Activated T-helper 17 cell treated with anti-CD3 and anti-CD28 coated beads, Interleukin-2, amount 50 U/mL, for 72 hours (primary cell): Measurements from ENCODE around the gene PLCH1. TPM values are rescaled to one million over a fixed set of nuclear protein-coding genes. Genes with fewer than 3 reads are reported as not detected.

Experiments used
- ATAC-seq: fragments of 150-1000 bp; cut with Tn5 transposase; replicated peaks from 2 replicates; pipeline ENCODE4 v1.10.0; 2021; ENCODE audit warnings: mild to moderate bottlenecking, moderate library complexity
- H3K27ac Mint-ChIP-seq: one replicate; pipeline ENCODE4 v1.8.0; 2022; ENCODE audit warnings: mixed read lengths
- H3K27me3 Mint-ChIP-seq: one replicate; pipeline ENCODE4 v1.8.0; 2022; ENCODE audit warnings: mixed read lengths
- H3K36me3 Mint-ChIP-seq: one replicate; pipeline ENCODE4 v1.8.0; 2022; ENCODE audit warnings: low read depth, mild to moderate bottlenecking, mixed read lengths
- H3K4me1 Mint-ChIP-seq: one replicate; pipeline ENCODE4 v1.8.0; 2022; ENCODE audit warnings: mixed read lengths
- H3K4me3 Mint-ChIP-seq: one replicate; pipeline ENCODE4 v1.8.0; 2022; ENCODE audit warnings: mild to moderate bottlenecking, mixed read lengths
- H3K9me3 Mint-ChIP-seq: one replicate; pipeline ENCODE4 v1.8.0; 2022; ENCODE audit warnings: mixed read lengths
- total RNA-seq, 2 donors: library from RNA; stranded (reverse); gene quantifications; one replicate each; pipeline ENCODE4 v1.2.3, GENCODE V29; 2022

Gene PLCH1
- total RNA-seq, 2 donors from 2014 or later, result 0.24 TPM; not detected in 1

GRCh38 chr3:155329513-155330048, 415.3 kb downstream of the PLCH1 start:
- H3K27me3 Mint-ChIP-seq, result peaks cover 3% of the 10 kb centered on the region
- no peaks in the 10 kb centered on the region for H3K4me1 Mint-ChIP-seq
- H3K36me3 Mint-ChIP-seq, result no peaks in the 10 kb centered on the region
- H3K27ac Mint-ChIP-seq, result no peak overlapping the region
- no peak for ATAC-seq
- no peak overlapping the region for H3K4me3 Mint-ChIP-seq
- no peaks in the 10 kb centered on the region for H3K9me3 Mint-ChIP-seq

GRCh38 chr3:155327871-155328270, 417.0 kb downstream of the PLCH1 start:
- peaks cover 3% of the 10 kb centered on the region for H3K27me3 Mint-ChIP-seq
- no peak overlapping the region for H3K27ac Mint-ChIP-seq
- H3K4me3 Mint-ChIP-seq, result no peak overlapping the region
- H3K36me3 Mint-ChIP-seq, result no peaks in the 10 kb centered on the region
- no peaks in the 10 kb centered on the region for H3K9me3 Mint-ChIP-seq
- ATAC-seq, result no peak
- no peaks in the 10 kb centered on the region for H3K4me1 Mint-ChIP-seq

GRCh38 chr3:155327430-155327829, 417.4 kb downstream of the PLCH1 start:
- Mint-ChIP-seq H3K36me3 (no peaks in the 10 kb centered on the region), H3K4me3 (no peak overlapping the region), H3K27ac (no peak overlapping the region), H3K27me3 (peaks cover 3% of the 10 kb centered on the region), H3K9me3 (no peaks in the 10 kb centered on the region), H3K4me1 (no peaks in the 10 kb centered on the region)
- ATAC-seq, result no peak

GRCh38 chr3:155326901-155327300, 418.0 kb downstream of the PLCH1 start:
- Mint-ChIP-seq H3K27me3 (peaks cover 3% of the 10 kb centered on the region), H3K4me3 (no peak overlapping the region), H3K9me3 (no peaks in the 10 kb centered on the region), H3K27ac (no peak overlapping the region), H3K4me1 (no peaks in the 10 kb centered on the region), H3K36me3 (no peaks in the 10 kb centered on the region)
- no peak for ATAC-seq

GRCh38 chr3:155326244-155326643, 418.6 kb downstream of the PLCH1 start:
- Mint-ChIP-seq H3K27me3 (peaks cover 3% of the 10 kb centered on the region), H3K4me1 (no peaks in the 10 kb centered on the region), H3K4me3 (no peak overlapping the region), H3K9me3 (no peaks in the 10 kb centered on the region), H3K27ac (no peak overlapping the region), H3K36me3 (no peaks in the 10 kb centered on the region)
- no peak for ATAC-seq

Other genes with a start within 250 kb of the PLCH1 start
- 1 to 10 TPM in 1 of 2 donors, under 1 TPM in 1; 0.98 to 1.8 TPM for gene C3orf33, start 61.2 kb upstream of the PLCH1 start, total RNA-seq
- gene SLC33A1, start 109.4 kb upstream of the PLCH1 start, total RNA-seq, result 10 to 100 TPM; 21.5 to 23.2 TPM
- 100 to 1,000 TPM in 1 of 2 donors, 10 to 100 TPM in 1; 83.5 to 113 TPM for gene GMPS, start 125.6 kb upstream of the PLCH1 start, total RNA-seq